ENCODE results near the gene RAB40B. TPM values are rescaled to one million over a fixed set of nuclear protein-coding genes. Genes with fewer than 3 reads are reported as not detected.

The RAB40B gene
- total and polyA plus RNA-seq, 12 donors: 4.1 to 33.3 (median 14.0) TPM

DNA sequence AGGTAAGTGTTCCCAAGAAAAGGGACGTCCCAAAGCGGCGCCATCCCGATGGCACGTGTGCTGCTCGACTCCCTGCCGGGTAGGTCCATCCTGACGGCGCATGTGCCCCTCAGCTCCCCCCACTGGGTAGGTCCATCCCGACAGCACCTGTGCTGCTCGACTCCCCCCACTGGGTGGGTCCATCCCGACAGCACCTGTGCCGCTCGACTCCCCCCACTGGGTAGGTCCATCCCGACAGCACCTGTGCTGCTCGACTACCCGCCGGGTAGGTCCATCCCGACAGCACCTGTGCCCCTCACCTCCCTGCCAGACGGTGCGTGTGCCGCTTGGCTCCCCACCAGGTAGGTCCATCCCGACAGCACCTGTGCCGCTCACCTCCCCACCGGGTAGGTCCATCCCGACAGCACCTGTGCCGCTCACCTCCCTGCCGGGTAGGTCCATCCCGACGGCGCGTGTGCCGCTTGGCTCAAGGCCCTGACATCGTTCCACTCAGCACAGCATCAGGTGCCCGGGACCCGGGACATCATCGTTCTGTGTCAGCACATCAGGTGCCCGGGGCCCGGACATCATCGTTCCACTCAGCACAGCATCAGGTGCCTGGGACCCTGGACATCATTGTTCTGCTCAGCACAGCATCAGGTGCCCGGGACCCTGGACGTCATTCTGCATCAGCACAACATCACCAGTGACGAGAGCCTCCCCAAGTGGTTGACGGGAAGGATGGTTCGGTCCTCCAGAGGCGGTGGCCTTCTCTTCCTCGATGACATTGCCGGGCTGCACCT is 31.2 kb upstream of the RAB40B start:
- H3K36me3 ChIP-seq (replicated peaks in 1 of 2): peaks cover 0 to 14% of the 10 kb centered on the region in 2 donors
- H3K4me3 ChIP-seq: no peak overlapping the region
- TF ChIP-seq, protein P1, sequence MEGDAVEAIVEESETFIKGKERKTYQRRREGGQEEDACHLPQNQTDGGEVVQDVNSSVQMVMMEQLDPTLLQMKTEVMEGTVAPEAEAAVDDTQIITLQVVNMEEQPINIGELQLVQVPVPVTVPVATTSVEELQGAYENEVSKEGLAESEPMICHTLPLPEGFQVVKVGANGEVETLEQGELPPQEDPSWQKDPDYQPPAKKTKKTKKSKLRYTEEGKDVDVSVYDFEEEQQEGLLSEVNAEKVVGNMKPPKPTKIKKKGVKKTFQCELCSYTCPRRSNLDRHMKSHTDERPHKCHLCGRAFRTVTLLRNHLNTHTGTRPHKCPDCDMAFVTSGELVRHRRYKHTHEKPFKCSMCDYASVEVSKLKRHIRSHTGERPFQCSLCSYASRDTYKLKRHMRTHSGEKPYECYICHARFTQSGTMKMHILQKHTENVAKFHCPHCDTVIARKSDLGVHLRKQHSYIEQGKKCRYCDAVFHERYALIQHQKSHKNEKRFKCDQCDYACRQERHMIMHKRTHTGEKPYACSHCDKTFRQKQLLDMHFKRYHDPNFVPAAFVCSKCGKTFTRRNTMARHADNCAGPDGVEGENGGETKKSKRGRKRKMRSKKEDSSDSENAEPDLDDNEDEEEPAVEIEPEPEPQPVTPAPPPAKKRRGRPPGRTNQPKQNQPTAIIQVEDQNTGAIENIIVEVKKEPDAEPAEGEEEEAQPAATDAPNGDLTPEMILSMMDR (IDR thresholded peaks at IDR 0.05): no peak
- no peak for TF ChIP-seq POLR2A (IDR thresholded peaks at IDR 0.05)
- no peaks in the 10 kb centered on the region for H3K4me1 ChIP-seq (replicated peaks in 1 of 2)
- no peaks in the 10 kb centered on the region for H3K9me3 ChIP-seq (replicated peaks in 1 of 3)
- 87 to 90% (median 89%) methylated on average over 38 to 48 of the region's 48 CpGs for WGBS, 4 donors
- H3K27ac ChIP-seq: no peak overlapping the region
- H3K27me3 ChIP-seq: no peaks in the 10 kb centered on the region
- intact Hi-C loops (cut with DNase I): no loop called here
- peak in 1 of 7 donors; percentile 21 for DNase-seq

DNA sequence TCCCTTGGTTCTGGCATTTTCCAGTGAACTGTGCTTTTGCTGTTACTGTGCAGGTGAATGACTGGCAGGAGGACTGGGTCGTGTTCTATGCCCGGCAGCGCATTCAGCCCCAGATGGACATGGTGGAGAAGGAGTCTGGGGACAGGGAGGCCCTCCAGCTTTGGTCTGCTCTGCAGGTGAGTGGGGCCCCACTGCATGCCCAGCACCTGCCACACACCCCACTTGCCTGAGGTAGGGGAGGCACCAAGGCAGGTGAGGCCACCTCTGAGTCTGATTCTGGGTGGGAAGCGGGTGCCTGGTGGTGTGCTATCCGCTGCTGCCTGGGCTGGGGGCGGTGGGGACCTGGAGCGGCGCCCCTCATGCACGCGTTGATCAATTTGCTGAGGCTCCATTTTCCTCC is 27.9 kb upstream of the RAB40B start:
- H3K36me3 ChIP-seq (replicated peaks in 1 of 2): peaks cover 0 to 27% of the 10 kb centered on the region in 2 donors
- intact Hi-C loops (cut with DNase I): no loop called here
- no peak for DNase-seq

DNA sequence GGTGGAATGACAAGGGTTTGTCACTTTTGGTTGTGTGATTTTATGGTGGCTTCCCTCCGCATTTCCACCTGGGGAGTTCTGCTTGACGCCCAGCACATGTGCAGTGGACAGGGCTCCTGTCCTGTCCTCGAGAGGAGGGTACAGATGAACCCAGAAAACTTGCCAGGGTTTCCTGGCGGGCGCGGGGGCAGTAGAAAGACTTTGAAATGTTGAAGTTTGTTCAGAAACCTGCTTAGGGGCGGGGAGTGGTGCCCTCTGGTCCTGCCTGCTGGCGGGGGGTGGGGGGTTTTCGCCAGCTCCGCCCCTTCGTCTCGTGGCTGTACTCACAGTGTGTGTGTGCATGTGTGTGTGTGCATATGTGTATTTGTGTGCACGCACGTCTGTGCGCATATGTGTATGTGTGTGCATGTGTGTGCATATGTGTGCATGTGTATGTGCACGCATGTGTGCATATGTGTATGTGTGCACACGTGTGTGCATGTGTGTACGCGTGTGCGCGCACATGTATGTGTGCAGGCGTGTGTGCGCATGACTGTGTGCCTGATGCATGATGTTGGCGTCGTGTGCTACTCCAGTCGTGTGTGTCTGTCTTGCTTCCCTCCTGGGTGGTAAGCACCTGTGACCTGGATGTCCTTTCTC is 24.8 kb upstream of the RAB40B start:
- Histone ChIP-seq H3K9me3 (replicated peaks in 1 of 3) (no peaks in the 10 kb centered on the region), H3K27ac (no peak overlapping the region), H3K36me3 (replicated peaks in 1 of 2) (peaks cover 0 to 49% of the 10 kb centered on the region in 2 donors), H3K4me1 (replicated peaks in 1 of 2) (peaks cover 0 to under 1% of the 10 kb centered on the region in 2 donors), H3K27me3 (no peaks in the 10 kb centered on the region), H3K4me3 (no peak overlapping the region)
- no peak for DNase-seq
- WGBS, 4 donors: 88 to 92% (median 90%) methylated on average over 17 to 26 of the region's 26 CpGs
- no peak for TF ChIP-seq POLR2A (IDR thresholded peaks at IDR 0.05)
- TF ChIP-seq, protein P1 (IDR thresholded peaks at IDR 0.05): no peak
- intact Hi-C loops (cut with DNase I): no loop called here

More for the DNA sequence above, 27.9 kb upstream of the RAB40B start:
- TF ChIP-seq, protein P1 (IDR thresholded peaks at IDR 0.05): no peak
- TF ChIP-seq POLR2A (IDR thresholded peaks at IDR 0.05): no peak
- no peak overlapping the region for H3K4me3 ChIP-seq
- H3K27ac ChIP-seq: no peak overlapping the region
- H3K27me3 ChIP-seq: no peaks in the 10 kb centered on the region
- H3K9me3 ChIP-seq (replicated peaks in 1 of 3): no peaks in the 10 kb centered on the region
- H3K4me1 ChIP-seq (replicated peaks in 1 of 2): no peaks in the 10 kb centered on the region
- 93 to 98% (median 97%) methylated on average over 8 to 10 of the region's 10 CpGs for WGBS, 4 donors

DNA sequence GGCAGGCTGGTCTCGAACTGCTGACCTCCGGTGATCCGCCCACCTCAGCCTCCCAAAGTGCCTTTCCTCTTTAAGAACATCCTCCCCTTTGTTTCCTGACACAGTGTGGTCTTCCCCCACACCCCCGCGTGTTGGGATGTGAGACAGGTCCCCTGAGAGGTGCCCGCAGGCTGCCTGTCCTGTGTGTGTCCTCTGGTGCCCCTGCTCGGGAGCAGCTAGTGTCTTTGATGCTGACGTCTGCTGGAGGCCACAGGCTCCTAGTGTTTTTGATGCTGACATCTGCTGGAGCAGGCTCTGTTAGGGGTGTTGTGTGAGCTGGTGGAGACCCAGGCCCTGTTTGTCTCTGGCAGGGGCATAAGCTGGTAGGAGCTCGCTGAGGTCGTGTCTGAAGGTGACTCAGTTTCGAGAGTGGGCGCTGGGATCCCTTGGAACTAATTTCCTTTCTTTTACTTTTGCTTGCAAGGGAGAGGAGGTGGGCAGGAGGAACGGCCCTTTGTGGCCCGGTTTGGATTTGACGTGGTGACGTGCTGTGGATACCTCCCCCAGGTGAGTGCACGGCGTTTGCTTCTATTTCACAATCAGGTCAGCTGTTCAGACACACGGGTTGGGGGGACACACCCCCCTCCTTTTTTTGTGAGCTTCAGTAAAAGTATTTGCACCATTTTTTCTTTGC is 24.0 kb upstream of the RAB40B start:
- H3K9me3 ChIP-seq (replicated peaks in 1 of 3): no peaks in the 10 kb centered on the region
- DNase-seq: no peak
- WGBS, 4 donors: 81 to 91% (median 87%) methylated on average over 16 to 19 of the region's 19 CpGs
- intact Hi-C loops (cut with DNase I): no loop called here
- peaks cover 0 to 47% of the 10 kb centered on the region in 2 donors for H3K36me3 ChIP-seq (replicated peaks in 1 of 2)
- H3K27ac ChIP-seq: no peak overlapping the region
- no peaks in the 10 kb centered on the region for H3K27me3 ChIP-seq
- peaks cover 4 to 9% of the 10 kb centered on the region in 2 donors for H3K4me1 ChIP-seq (replicated peaks in 1 of 2)
- no peak overlapping the region for H3K4me3 ChIP-seq
- no peak for TF ChIP-seq POLR2A (IDR thresholded peaks at IDR 0.05)
- TF ChIP-seq, protein P1 (IDR thresholded peaks at IDR 0.05): no peak
